IMR-90 (cell line): ENCODE results near the gene BRD3. TPM values are rescaled to one million over a fixed set of nuclear protein-coding genes. Genes with fewer than 3 reads are reported as not detected.

Experiments used
- ATAC-seq: fragments of 200-7000 bp; cut with Tn5 transposase; 2 replicates; pipeline ENCODE4 v1.9.1; 2020; ENCODE audit warnings: low read depth, mild to moderate bottlenecking, moderate library complexity
- BruUV-seq: library from RNA; stranded (reverse); fragments of 400-500 nt; replicated peaks from 2 replicates; lab custom pipeline; 2021; lab: Mats Ljungman, UMichigan
- CTCF ChIA-PET: fragments of 300-600 bp; formaldehyde crosslinking; extraction: SDS; loops from one replicate; lab custom pipeline; 2021; ENCODE audit warnings: antibody characterized with exemption; lab: Yijun Ruan, JAX
- POLR2A ChIA-PET: fragments of 300-600 bp; sonication (Branson Sonifier 250); formaldehyde crosslinking; loops from one replicate; lab custom pipeline; 2022; ENCODE audit warnings: antibody characterized with exemption; ENCODE audit not compliant: unreplicated experiment; lab: Charles Lee
- DNase-seq: peaks from one replicate; pipeline ENCODE4 v3.0.0; 2013
- H2AFZ ChIP-seq: replicated peaks from 2 replicates; pipeline ENCODE3; 2013; ENCODE audit warnings: low read length, mild to moderate bottlenecking; ENCODE audit not compliant: poor library complexity
- H2AK5ac ChIP-seq: 2 replicates; pipeline ENCODE4 v1.6.1; 2013; ENCODE audit warnings: low read depth, low read length, inconsistent platforms
- H2AK9ac ChIP-seq: replicated peaks from 2 replicates; pipeline ENCODE3; 2013; ENCODE audit warnings: mild to moderate bottlenecking, low read depth, low read length, moderate library complexity; ENCODE audit not compliant: poor library complexity
- H2BK120ac ChIP-seq: 2 replicates; pipeline ENCODE4 v1.6.1; 2013; ENCODE audit warnings: low read depth, low read length, inconsistent platforms
- H2BK15ac ChIP-seq: 3 replicates; pipeline ENCODE4 v1.6.1; 2013; ENCODE audit warnings: low read depth, low read length, inconsistent platforms
- H2BK20ac ChIP-seq: 2 replicates; pipeline ENCODE4 v1.6.1; 2013; ENCODE audit warnings: low read depth, mild to moderate bottlenecking, inconsistent platforms, low read length, moderate library complexity
- H2BK5ac ChIP-seq: 2 replicates; pipeline ENCODE4 v1.6.1; 2013; ENCODE audit warnings: mild to moderate bottlenecking, low read depth, low read length, inconsistent platforms; ENCODE audit not compliant: poor library complexity, severe bottlenecking
- H3K14ac ChIP-seq: replicated peaks from 2 replicates; pipeline ENCODE4 v1.6.1; 2013; ENCODE audit warnings: low read depth, low read length, inconsistent platforms
- H3K18ac ChIP-seq: 2 replicates; pipeline ENCODE4 v1.6.1; 2013; ENCODE audit warnings: low read depth, low read length, control low read depth
- H3K23ac ChIP-seq: 2 replicates; pipeline ENCODE4 v1.6.1; 2013; ENCODE audit warnings: low read depth, low read length, inconsistent platforms
- H3K27ac ChIP-seq: 2 replicates; pipeline ENCODE4 v1.5.1; 2013; ENCODE audit warnings: mild to moderate bottlenecking, control low read depth, low read length; ENCODE audit not compliant: insufficient read depth
- H3K27me3 ChIP-seq: 2 replicates; pipeline ENCODE4 v1.6.1; 2013; ENCODE audit warnings: low read length; ENCODE audit not compliant: control insufficient read depth, insufficient read depth
- H3K36me3 ChIP-seq: 2 replicates; pipeline ENCODE4 v1.6.1; 2013; ENCODE audit warnings: low read length, mixed read lengths; ENCODE audit not compliant: control insufficient read depth, insufficient read depth
- H3K4ac ChIP-seq: 2 replicates; pipeline ENCODE4 v1.6.1; 2013; ENCODE audit warnings: low read depth, low read length, inconsistent platforms
- H3K4me1 ChIP-seq: 2 replicates; pipeline ENCODE4 v1.6.1; 2013; ENCODE audit warnings: low read length, mixed read lengths; ENCODE audit not compliant: control insufficient read depth, insufficient read depth
- H3K4me2 ChIP-seq: 2 replicates; pipeline ENCODE4 v1.6.1; 2013; ENCODE audit warnings: low read depth, mild to moderate bottlenecking, control low read depth, low read length, moderate library complexity
- H3K4me3 ChIP-seq: 2 replicates; pipeline ENCODE4 v1.5.1; 2013; ENCODE audit warnings: low read depth, mild to moderate bottlenecking, control low read depth, low read length, moderate library complexity; ENCODE audit not compliant: insufficient read depth
- H3K56ac ChIP-seq: 2 replicates; pipeline ENCODE4 v1.6.1; 2013; ENCODE audit warnings: low read length, inconsistent platforms; ENCODE audit not compliant: insufficient read depth; ENCODE audit errors: extremely low read depth
- H3K79me1 ChIP-seq, 2 experiments: 2 replicates each; pipeline ENCODE4 v1.6.1; 2013; ENCODE audit warnings: low read length in 2 of 2, inconsistent platforms in 1 of 2, low read depth in 1 of 2
- H3K9ac ChIP-seq: 2 replicates; pipeline ENCODE4 v1.6.1; 2013; ENCODE audit warnings: low read depth, low read length, control low read depth
- H3K9me1 ChIP-seq: 2 replicates; pipeline ENCODE4 v1.6.1; 2013; ENCODE audit warnings: low read length, inconsistent platforms; ENCODE audit not compliant: insufficient read depth
- H3K9me3 ChIP-seq: 2 replicates; pipeline ENCODE4 v1.6.1; 2013; ENCODE audit warnings: low read length; ENCODE audit not compliant: control insufficient read depth, insufficient read depth
- H4K20me1 ChIP-seq: 2 replicates; pipeline ENCODE4 v1.6.1; 2013; ENCODE audit warnings: low read length, inconsistent platforms; ENCODE audit not compliant: insufficient read depth
- H4K5ac ChIP-seq: 2 replicates; pipeline ENCODE4 v1.6.1; 2013; ENCODE audit warnings: mild to moderate bottlenecking, low read depth, low read length, control low read depth
- H4K8ac ChIP-seq, 2 experiments: 2 replicates each; pipeline ENCODE4 v1.6.1; 2013; ENCODE audit warnings: low read depth in 2 of 2, low read length in 2 of 2, control low read depth in 1 of 2, inconsistent platforms in 1 of 2
- H4K91ac ChIP-seq: 2 replicates; pipeline ENCODE4 v1.6.1; 2013; ENCODE audit warnings: low read depth, low read length, inconsistent platforms; ENCODE audit not compliant: insufficient read depth
- BHLHE40 ChIP-seq: fragments of 150-350 bp; IDR thresholded peaks from 2 replicates; pipeline ENCODE4 v1.6.1; 2016; ENCODE audit warnings: mild to moderate bottlenecking, low read depth, low read length
- CEBPB ChIP-seq: IDR thresholded peaks from 2 replicates; pipeline ENCODE4 v1.6.1; 2012; ENCODE audit warnings: low read depth, low read length, improper control_type of control experiment
- CHD1 ChIP-seq: IDR thresholded peaks from 2 replicates; pipeline ENCODE4 v1.6.1; 2012; ENCODE audit warnings: low read depth, low read length, improper control_type of control experiment
- FOS ChIP-seq: fragments of 150-350 bp; IDR thresholded peaks from 2 replicates; pipeline ENCODE4 v1.6.1; 2016; ENCODE audit warnings: low read depth, low read length
- MAFK ChIP-seq: IDR thresholded peaks from 2 replicates; pipeline ENCODE4 v1.6.1; 2012; ENCODE audit warnings: low read depth, low read length, improper control_type of control experiment
- MAZ ChIP-seq: IDR thresholded peaks from 2 replicates; pipeline ENCODE4 v1.6.1; 2012; ENCODE audit warnings: low read depth, mild to moderate bottlenecking, low read length, improper control_type of control experiment, moderate library complexity, borderline replicate concordance
- MXI1 ChIP-seq: IDR thresholded peaks from 2 replicates; pipeline ENCODE4 v1.6.1; 2012; ENCODE audit warnings: low read depth, mild to moderate bottlenecking, low read length, moderate library complexity, borderline replicate concordance
- NFE2L2 ChIP-seq: fragments of 150-350 bp; IDR thresholded peaks from 2 replicates; pipeline ENCODE4 v1.6.1; 2016; ENCODE audit warnings: low read depth, mild to moderate bottlenecking, low read length
- POLR2A ChIP-seq: IDR thresholded peaks from 2 replicates; pipeline ENCODE4 v1.6.1; 2012; ENCODE audit warnings: mild to moderate bottlenecking, low read depth, low read length
- RAD21 ChIP-seq: IDR thresholded peaks from 2 replicates; pipeline ENCODE4 v1.6.1; 2012; ENCODE audit warnings: low read length, improper control_type of control experiment
- RCOR1 ChIP-seq: IDR thresholded peaks from 2 replicates; pipeline ENCODE4 v1.6.1; 2012; ENCODE audit warnings: mild to moderate bottlenecking, low read length, improper control_type of control experiment; ENCODE audit not compliant: insufficient replicate concordance
- RFX5 ChIP-seq: IDR thresholded peaks from 2 replicates; pipeline ENCODE4 v1.8.0; 2012; ENCODE audit warnings: low read depth, mild to moderate bottlenecking, low read length, moderate library complexity
- SMC3 ChIP-seq: fragments of 150-350 bp; IDR thresholded peaks from 2 replicates; pipeline ENCODE4 v1.6.1; 2016; ENCODE audit warnings: low read depth, mild to moderate bottlenecking, antibody characterized with exemption, low read length, moderate library complexity
- WGBS, 2 experiments: methylation state at CpG; one replicate each; pipeline versions ENCODE4 v1.1.5 to v1.1.7; 2013; ENCODE audit warnings: missing lambda C conversion rate in 2 of 2; ENCODE audit not compliant: insufficient read length in 1 of 2; ENCODE audit errors: extremely low coverage in 2 of 2; 5-methylcytosine and 5-hydroxymethylcytosine counted together
- dilution Hi-C: fragments of 300-500 bp; cut with HindIII; formaldehyde crosslinking; loops from one replicate; pipeline ENCODE4 v1.14.3; 2018; ENCODE audit warnings: low sequenced_read_pairs; ENCODE audit not compliant: unreplicated experiment
- in situ Hi-C: fragments of 300-500 bp; cut with MboI; formaldehyde crosslinking; loops from 3 replicates; pipeline ENCODE4 v1.14.3; 2019; ENCODE audit warnings: low sequenced_read_pairs, inconsistent platforms, mixed read lengths
- intact Hi-C: fragments of 100-400 bp; cut with micrococcal nuclease; formaldehyde crosslinking; loops from 2 replicates; pipeline ENCODE4 v1.10.0; 2022
- polyA plus RNA-seq, 3 experiments: library from polyadenylated mRNA; depleted of rRNA; stranded (reverse); fragments of >200 nt; gene quantifications; 2 replicates each; pipeline ENCODE4 v1.2.3, GENCODE V29; 2012; ENCODE audit warnings: low replicate concordance in 1 of 3
- total RNA-seq: library from RNA; depleted of rRNA; stranded (reverse); fragments of >200 nt; gene quantifications from 2 replicates; pipeline ENCODE4 v1.2.3, GENCODE V29; 2012
- TF ChIP-seq, protein P1 (sequence below): fragments of 150-350 bp; IDR thresholded peaks from 2 replicates; pipeline ENCODE4 v1.6.1; 2017; ENCODE audit warnings: mild to moderate bottlenecking, antibody characterized with exemption, low read length, low read depth
- TF ChIP-seq, protein P2 (sequence below): conservative IDR thresholded peaks from 2 replicates; pipeline ENCODE4 v1.5.1; 2012; ENCODE audit warnings: mild to moderate bottlenecking, low read depth, low read length, improper control_type of control experiment
- TF ChIP-seq, protein P3 (sequence below): fragments of 150-350 bp; IDR thresholded peaks from 2 replicates; pipeline ENCODE4 v1.6.1; 2016; ENCODE audit warnings: low read depth, mild to moderate bottlenecking, low read length, moderate library complexity, borderline replicate concordance

The BRD3 gene
- total and polyA plus RNA-seq, 2 of the 4 experiments (the other 2 are of a cell fraction), result 2.2 to 7.1 TPM

DNA sequence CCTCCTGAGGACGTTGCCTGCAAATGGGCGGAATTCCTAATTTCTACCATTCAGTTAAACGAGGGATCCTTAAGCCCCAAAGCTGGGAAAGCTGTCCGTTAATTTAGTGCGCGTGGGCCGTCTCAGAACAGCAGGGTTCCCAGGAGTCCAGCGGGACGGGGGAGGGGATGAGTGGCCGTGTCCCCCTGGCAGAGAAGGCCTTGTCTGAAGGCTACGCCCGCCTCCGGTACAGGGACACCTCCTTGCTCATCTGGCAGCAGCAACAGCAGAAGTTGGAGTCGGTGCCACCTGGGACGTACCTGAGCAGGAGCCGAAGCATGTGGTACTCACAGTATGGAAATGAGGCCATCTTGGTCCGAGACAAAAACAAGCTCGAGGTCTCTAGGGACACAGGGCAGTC, 41.2 kb downstream of the BRD3 start:
- POLR2A ChIA-PET, result no interaction called here
- BruUV-seq, result TSS peak; percentile 71

More for the DNA sequence above, 41.2 kb downstream of the BRD3 start:
- Histone ChIP-seq H3K23ac (no peak overlapping the region), H3K56ac (no peak overlapping the region), H3K9ac (no peak overlapping the region), H2BK5ac (no peak overlapping the region), H2AFZ (peak overlapping the region; percentile 98), H3K4ac (no peak overlapping the region), H3K27me3 (no peaks in the 10 kb centered on the region), H3K9me1 (peaks cover 2% of the 10 kb centered on the region; the same call in 1 of the 2 replicates), H4K20me1 (no peaks in the 10 kb centered on the region), H2BK15ac (no peak overlapping the region), H3K27ac (no peak overlapping the region), H2AK9ac (peak overlapping the region; percentile 38), H3K18ac (no peak overlapping the region), H3K36me3 (peaks cover 24% of the 10 kb centered on the region; the same call in 1 of the 2 replicates), H3K9me3 (no peaks in the 10 kb centered on the region), H3K4me2 (no peak overlapping the region), H4K91ac (no peak overlapping the region), H2BK20ac (no peak overlapping the region), H4K8ac (no peak overlapping the region), H4K5ac (no peak overlapping the region), H3K79me1 (peaks cover 0 to 19% of the 10 kb centered on the region in 2 experiments), H2AK5ac (no peak overlapping the region), H3K4me3 (no peak overlapping the region), H3K4me1 (peaks cover 3% of the 10 kb centered on the region; the same call in 1 of the 2 replicates), H3K14ac (no peak overlapping the region), H2BK120ac (no peak overlapping the region)
- TF ChIP-seq CEBPB (no peak), RCOR1 (no peak), RFX5 (no peak), POLR2A (no peak), BHLHE40 (no peak), SMC3 (no peak), NFE2L2 (no peak), MAZ (no peak), MAFK (no peak), MXI1 (no peak), FOS (no peak), CHD1 (no peak), RAD21 (no peak)
- TF ChIP-seq, protein P1, sequence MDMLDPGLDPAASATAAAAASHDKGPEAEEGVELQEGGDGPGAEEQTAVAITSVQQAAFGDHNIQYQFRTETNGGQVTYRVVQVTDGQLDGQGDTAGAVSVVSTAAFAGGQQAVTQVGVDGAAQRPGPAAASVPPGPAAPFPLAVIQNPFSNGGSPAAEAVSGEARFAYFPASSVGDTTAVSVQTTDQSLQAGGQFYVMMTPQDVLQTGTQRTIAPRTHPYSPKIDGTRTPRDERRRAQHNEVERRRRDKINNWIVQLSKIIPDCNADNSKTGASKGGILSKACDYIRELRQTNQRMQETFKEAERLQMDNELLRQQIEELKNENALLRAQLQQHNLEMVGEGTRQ, result no peak
- TF ChIP-seq, protein P2, sequence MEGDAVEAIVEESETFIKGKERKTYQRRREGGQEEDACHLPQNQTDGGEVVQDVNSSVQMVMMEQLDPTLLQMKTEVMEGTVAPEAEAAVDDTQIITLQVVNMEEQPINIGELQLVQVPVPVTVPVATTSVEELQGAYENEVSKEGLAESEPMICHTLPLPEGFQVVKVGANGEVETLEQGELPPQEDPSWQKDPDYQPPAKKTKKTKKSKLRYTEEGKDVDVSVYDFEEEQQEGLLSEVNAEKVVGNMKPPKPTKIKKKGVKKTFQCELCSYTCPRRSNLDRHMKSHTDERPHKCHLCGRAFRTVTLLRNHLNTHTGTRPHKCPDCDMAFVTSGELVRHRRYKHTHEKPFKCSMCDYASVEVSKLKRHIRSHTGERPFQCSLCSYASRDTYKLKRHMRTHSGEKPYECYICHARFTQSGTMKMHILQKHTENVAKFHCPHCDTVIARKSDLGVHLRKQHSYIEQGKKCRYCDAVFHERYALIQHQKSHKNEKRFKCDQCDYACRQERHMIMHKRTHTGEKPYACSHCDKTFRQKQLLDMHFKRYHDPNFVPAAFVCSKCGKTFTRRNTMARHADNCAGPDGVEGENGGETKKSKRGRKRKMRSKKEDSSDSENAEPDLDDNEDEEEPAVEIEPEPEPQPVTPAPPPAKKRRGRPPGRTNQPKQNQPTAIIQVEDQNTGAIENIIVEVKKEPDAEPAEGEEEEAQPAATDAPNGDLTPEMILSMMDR, result no peak
- TF ChIP-seq, protein P3, sequence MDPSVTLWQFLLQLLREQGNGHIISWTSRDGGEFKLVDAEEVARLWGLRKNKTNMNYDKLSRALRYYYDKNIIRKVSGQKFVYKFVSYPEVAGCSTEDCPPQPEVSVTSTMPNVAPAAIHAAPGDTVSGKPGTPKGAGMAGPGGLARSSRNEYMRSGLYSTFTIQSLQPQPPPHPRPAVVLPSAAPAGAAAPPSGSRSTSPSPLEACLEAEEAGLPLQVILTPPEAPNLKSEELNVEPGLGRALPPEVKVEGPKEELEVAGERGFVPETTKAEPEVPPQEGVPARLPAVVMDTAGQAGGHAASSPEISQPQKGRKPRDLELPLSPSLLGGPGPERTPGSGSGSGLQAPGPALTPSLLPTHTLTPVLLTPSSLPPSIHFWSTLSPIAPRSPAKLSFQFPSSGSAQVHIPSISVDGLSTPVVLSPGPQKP, result no peak
- CTCF ChIA-PET, result interaction anchor here (0.9 kb wide), 1 partner anchor 33 kb away, joined by 3 read pairs; no protein-coding TSS in a partner anchor
- in situ Hi-C loops, result no loop called here
- dilution Hi-C loops, result no loop called here
- ATAC-seq (no peak), DNase-seq (no peak)
- 84% methylated on average over 16 of the region's 18 CpGs; no CpG with 5 or more reads in 1 of the 2 experiments for WGBS, 2 experiments
- intact Hi-C loops, result no loop called here
